Stomach (tissue), 9 donors: ENCODE data around the gene FGR. TPM values are rescaled to one million over a fixed set of nuclear protein-coding genes. Genes with fewer than 3 reads are reported as not detected.

Source experiments
- DNase-seq, 2 donors: peaks; one replicate each; pipeline versions ENCODE4 v3.0.0 to v3.0.0-alpha.2; 2013 to 2019
- H3K27ac ChIP-seq, 5 donors: fragments of 200-600 bp in 4 of 5; sonication (generic) in 4 of 5; one replicate each; pipeline ENCODE4 v1.5.1; 2013 to 2019; ENCODE audit warnings: mild to moderate bottlenecking in 1 of 5, moderate library complexity in 1 of 5
- H3K27me3 ChIP-seq, 3 donors: fragments of 200-600 bp; sonication (generic); one replicate each; pipeline ENCODE4 v1.5.1; 2017 to 2019; ENCODE audit warnings: mixed run types in 1 of 3
- H3K36me3 ChIP-seq, 4 donors: fragments of 200-600 bp; sonication (generic); 1 replicate in 3 of 4; 2 replicates in 1 of 4; pipeline ENCODE4 v1.5.1; 2016 to 2019
- H3K4me1 ChIP-seq, 4 donors: fragments of 200-600 bp; sonication (generic); one replicate each; pipeline ENCODE4 v1.5.1; 2016 to 2019
- H3K4me3 ChIP-seq, 4 donors: fragments of 200-600 bp; sonication (generic) in 3 of 4; one replicate each; pipeline ENCODE4 v1.5.1; 2016 to 2019; ENCODE audit warnings: mild to moderate bottlenecking in 1 of 4
- H3K9me3 ChIP-seq, 4 donors: fragments of 200-600 bp; sonication (generic); one replicate each; pipeline ENCODE4 v1.5.1; 2016 to 2019
- EP300 ChIP-seq: sonication (generic); formaldehyde crosslinking; IDR thresholded peaks from one replicate; pipeline ENCODE4 v1.6.1; 2017; ENCODE audit warnings: antibody characterized with exemption
- POLR2A ChIP-seq, 4 donors: fragments of 450-650 bp; IDR thresholded peaks; one replicate each; pipeline ENCODE4 v1.6.1; 2016; ENCODE audit warnings: antibody characterized with exemption in 4 of 4, control low read depth in 2 of 4, mild to moderate bottlenecking in 1 of 4, moderate library complexity in 1 of 4
- POLR2AphosphoS5 ChIP-seq, 3 donors: sonication (generic); formaldehyde crosslinking; IDR thresholded peaks; one replicate each; pipeline ENCODE4 v1.6.1; 2016; ENCODE audit warnings: antibody characterized with exemption in 3 of 3
- WGBS, 5 donors: extraction: QIAGEN DNeasy Blood & Tissue Kit in 3 of 5; methylation state at CpG; one replicate each; pipeline versions ENCODE4 v1.1.5 to v1.1.7; 2013 to 2018; 5-methylcytosine and 5-hydroxymethylcytosine counted together
- intact Hi-C: fragments of 100-400 bp; cut with DNase I; formaldehyde crosslinking; loops from one replicate; pipeline ENCODE4 v1.15.1; 2023; ENCODE audit warnings: low total_unique reads
- polyA plus RNA-seq, 3 donors: library from polyadenylated mRNA; stranded (reverse); fragments of 200-250 nt; gene quantifications; one replicate each; pipeline ENCODE4 v1.2.3, GENCODE V29; 2013
- total RNA-seq, 5 donors: library from RNA; depleted of rRNA; stranded (reverse); fragments of >200 nt; gene quantifications; one replicate each; pipeline versions ENCODE4 v1.1.0 to v1.2.3, GENCODE V29; 2014 to 2016
- TF ChIP-seq, protein P1 (sequence below), 7 experiments: fragments of 450-650 bp in 4 of 7; fragments of 200-600 bp in 3 of 7; sonication (generic) in 3 of 7; IDR thresholded peaks; one replicate each; pipeline ENCODE4 v1.5.1; 2016 to 2019; ENCODE audit warnings: antibody characterized with exemption in 7 of 7, control low read depth in 2 of 7, mild to moderate bottlenecking in 1 of 7
- donor health status: healthy with polysubstance abuse.
- donor health status: Bipolar disorder and iron deficiency.
- donor health status: healthy.

Gene FGR
- total and polyA plus RNA-seq, 8 donors, result 3.1 to 9.9 (median 6.8) TPM; not detected in 2

GRCh38 chr1:27614043-27614624, 20.9 kb downstream of the FGR start:
- 72 to 79% (median 77%) methylated on average over 16 of the region's 16 CpGs for WGBS, 5 donors
- H3K4me1 ChIP-seq, result peaks cover 0 to 30% (median 4%) of the 10 kb centered on the region in 4 donors
- TF ChIP-seq EP300 (no peak), POLR2AphosphoS5 (IDR thresholded peaks at IDR 0.05) (no peak), POLR2A (IDR thresholded peaks at IDR 0.05) (no peak)
- TF ChIP-seq, protein P1, sequence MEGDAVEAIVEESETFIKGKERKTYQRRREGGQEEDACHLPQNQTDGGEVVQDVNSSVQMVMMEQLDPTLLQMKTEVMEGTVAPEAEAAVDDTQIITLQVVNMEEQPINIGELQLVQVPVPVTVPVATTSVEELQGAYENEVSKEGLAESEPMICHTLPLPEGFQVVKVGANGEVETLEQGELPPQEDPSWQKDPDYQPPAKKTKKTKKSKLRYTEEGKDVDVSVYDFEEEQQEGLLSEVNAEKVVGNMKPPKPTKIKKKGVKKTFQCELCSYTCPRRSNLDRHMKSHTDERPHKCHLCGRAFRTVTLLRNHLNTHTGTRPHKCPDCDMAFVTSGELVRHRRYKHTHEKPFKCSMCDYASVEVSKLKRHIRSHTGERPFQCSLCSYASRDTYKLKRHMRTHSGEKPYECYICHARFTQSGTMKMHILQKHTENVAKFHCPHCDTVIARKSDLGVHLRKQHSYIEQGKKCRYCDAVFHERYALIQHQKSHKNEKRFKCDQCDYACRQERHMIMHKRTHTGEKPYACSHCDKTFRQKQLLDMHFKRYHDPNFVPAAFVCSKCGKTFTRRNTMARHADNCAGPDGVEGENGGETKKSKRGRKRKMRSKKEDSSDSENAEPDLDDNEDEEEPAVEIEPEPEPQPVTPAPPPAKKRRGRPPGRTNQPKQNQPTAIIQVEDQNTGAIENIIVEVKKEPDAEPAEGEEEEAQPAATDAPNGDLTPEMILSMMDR (IDR thresholded peaks at IDR 0.05), result no peak
- no peak for DNase-seq
- no peaks in the 10 kb centered on the region for H3K27me3 ChIP-seq
- intact Hi-C loops, result no loop called here
- H3K36me3 ChIP-seq, result peaks cover 0 to 18% (median 4%) of the 10 kb centered on the region in 4 donors
- no peak overlapping the region for H3K27ac ChIP-seq
- no peak overlapping the region for H3K4me3 ChIP-seq
- no peaks in the 10 kb centered on the region for H3K9me3 ChIP-seq

DNA sequence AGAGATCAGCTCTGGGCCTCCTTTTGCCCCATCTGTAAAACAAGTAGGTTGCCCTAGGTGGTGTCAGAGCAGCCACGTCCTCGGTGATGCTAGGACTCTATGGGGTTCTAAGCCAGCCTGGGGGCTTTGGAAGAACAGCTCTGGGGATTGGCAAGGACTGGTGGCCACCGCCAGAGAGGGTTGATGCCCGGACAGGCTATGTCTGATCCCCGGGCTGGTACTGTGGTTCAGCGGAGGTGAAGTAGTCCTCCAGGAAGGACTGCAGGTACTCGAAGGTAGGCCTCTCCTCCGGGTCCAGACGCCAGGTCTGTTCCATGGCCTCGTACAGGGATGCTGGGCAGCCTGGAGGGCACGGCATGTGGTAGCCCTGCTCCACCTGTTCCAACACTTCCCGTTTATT, 22.3 kb downstream of the FGR start:
- H3K27ac ChIP-seq, result no peak overlapping the region
- no peak for DNase-seq
- 87 to 93% (median 90%) methylated on average over 3 to 12 of the region's 12 CpGs for WGBS, 5 donors
- intact Hi-C loops, result no loop called here
- no peak overlapping the region for H3K4me3 ChIP-seq
- H3K27me3 ChIP-seq, result no peaks in the 10 kb centered on the region
- no peaks in the 10 kb centered on the region for H3K9me3 ChIP-seq
- H3K36me3 ChIP-seq, result peaks cover 0 to 18% (median 4%) of the 10 kb centered on the region in 4 donors
- TF ChIP-seq EP300 (no peak), POLR2AphosphoS5 (IDR thresholded peaks at IDR 0.05) (no peak), POLR2A (IDR thresholded peaks at IDR 0.05) (no peak)
- TF ChIP-seq, protein P1 (IDR thresholded peaks at IDR 0.05), result no peak
- H3K4me1 ChIP-seq, result peaks cover 0 to 24% (median 9%) of the 10 kb centered on the region in 4 donors

GRCh38 chr1:27611450-27611849, 23.5 kb downstream of the FGR start:
- Histone ChIP-seq H3K4me3 (no peak overlapping the region), H3K9me3 (no peaks in the 10 kb centered on the region), H3K4me1 (peaks cover 0 to 26% (median 10%) of the 10 kb centered on the region in 4 donors), H3K27ac (no peak overlapping the region), H3K36me3 (peaks cover 0 to 13% (median 4%) of the 10 kb centered on the region in 4 donors), H3K27me3 (no peaks in the 10 kb centered on the region)
- no peak for DNase-seq
- TF ChIP-seq, protein P1 (IDR thresholded peaks at IDR 0.05), result no peak
- intact Hi-C loops, result no loop called here
- 74 to 84% (median 81%) methylated on average over 4 of the region's 4 CpGs for WGBS, 5 donors

GRCh38 chr1:27609618-27610240, 25.3 kb downstream of the FGR start:
- Histone ChIP-seq H3K27me3 (no peaks in the 10 kb centered on the region), H3K9me3 (no peaks in the 10 kb centered on the region), H3K4me3 (no peak overlapping the region), H3K27ac (no peak overlapping the region), H3K4me1 (peaks cover 0 to 31% (median 19%) of the 10 kb centered on the region in 4 donors), H3K36me3 (peaks cover 0 to 13% (median 4%) of the 10 kb centered on the region in 4 donors)
- intact Hi-C loops, result loop anchor here (5.0 to 10.0 kb wide), 3 partner anchors 52 to 305 kb away; no protein-coding TSS in a partner anchor
- 60 to 66% (median 63%) methylated on average over 12 of the region's 12 CpGs for WGBS, 5 donors
- no peak for DNase-seq
- TF ChIP-seq EP300, result no peak
- no peak for TF ChIP-seq POLR2A (IDR thresholded peaks at IDR 0.05)

- Histone ChIP-seq H3K27me3 (no peaks in the 10 kb centered on the region), H3K36me3 (peaks cover 0 to 13% (median 4%) of the 10 kb centered on the region in 4 donors), H3K4me3 (no peak overlapping the region), H3K27ac (no peak overlapping the region), H3K4me1 (peaks cover 0 to 31% (median 23%) of the 10 kb centered on the region in 4 donors), H3K9me3 (no peaks in the 10 kb centered on the region)
- no peak for TF ChIP-seq POLR2AphosphoS5 (IDR thresholded peaks at IDR 0.05)
- WGBS, 5 donors, result 41 to 67% (median 55%) methylated on average over 3 of the region's 3 CpGs
- intact Hi-C loops, result loop anchor here (5.0 to 10.0 kb wide), 3 partner anchors 52 to 304 kb away; no protein-coding TSS in a partner anchor
- DNase-seq, result no peak
Observed at GRCh38 chr1:27609210-27609555, 25.8 kb downstream of the FGR start.
